HG02870 (cell line): ENCODE results near the gene TMEM81.

Source experiments
- ATAC-seq: cut with Tn5 transposase; IDR thresholded peaks from one replicate; pipeline ENCODE4 v1.9.1; 2021; ENCODE audit warnings: mild to moderate bottlenecking, moderate library complexity; ENCODE audit not compliant: unreplicated experiment

The TMEM81 gene, protein sequence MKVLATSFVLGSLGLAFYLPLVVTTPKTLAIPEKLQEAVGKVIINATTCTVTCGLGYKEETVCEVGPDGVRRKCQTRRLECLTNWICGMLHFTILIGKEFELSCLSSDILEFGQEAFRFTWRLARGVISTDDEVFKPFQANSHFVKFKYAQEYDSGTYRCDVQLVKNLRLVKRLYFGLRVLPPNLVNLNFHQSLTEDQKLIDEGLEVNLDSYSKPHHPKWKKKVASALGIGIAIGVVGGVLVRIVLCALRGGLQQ

DNA sequence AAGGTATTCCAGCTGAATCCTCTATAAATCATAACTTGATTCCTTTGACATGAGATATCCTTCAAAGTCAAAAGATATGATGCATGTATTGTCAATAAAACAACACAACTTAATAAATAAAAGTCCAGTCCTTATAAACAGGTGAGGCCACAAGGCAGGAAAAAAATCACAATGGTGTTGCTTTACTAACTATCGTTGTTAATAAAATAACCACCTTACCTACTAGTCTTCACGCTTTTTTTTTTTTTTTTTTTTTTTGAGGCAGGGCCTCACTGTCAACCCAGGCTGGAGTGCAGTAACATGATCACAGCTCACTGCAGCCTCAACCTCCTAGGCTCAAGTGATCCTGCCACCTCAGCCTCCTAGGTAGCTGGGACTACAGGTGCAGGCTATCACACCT lies at the start of gene TMEM81:
TSS of gene TMEM81 (minus strand) at position 101 of the 400 bp plus-strand sequence. CDS start 140 bp downstream, outside the sequence.
- ATAC-seq, result no peak

DNA sequence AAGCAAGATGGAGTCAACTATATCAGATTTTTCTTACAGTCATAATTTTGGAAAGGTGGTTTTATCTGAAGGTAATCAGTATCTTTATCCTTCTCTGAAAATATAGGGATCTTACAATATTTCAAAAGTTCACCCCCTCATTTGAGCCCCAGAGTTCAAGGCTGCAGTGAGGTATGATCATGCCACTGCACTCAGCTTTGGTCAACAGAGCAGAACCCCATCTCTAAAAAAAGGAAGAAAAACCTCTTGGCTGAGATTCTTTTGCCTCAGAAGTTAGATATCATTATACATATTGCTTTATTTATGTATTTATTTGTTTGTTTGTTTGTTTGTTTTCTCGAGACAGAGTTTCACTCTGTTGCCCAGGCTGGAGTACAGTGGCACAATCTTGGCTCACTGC lies 49.0 kb upstream of the TMEM81 start:
- no peak for ATAC-seq

DNA sequence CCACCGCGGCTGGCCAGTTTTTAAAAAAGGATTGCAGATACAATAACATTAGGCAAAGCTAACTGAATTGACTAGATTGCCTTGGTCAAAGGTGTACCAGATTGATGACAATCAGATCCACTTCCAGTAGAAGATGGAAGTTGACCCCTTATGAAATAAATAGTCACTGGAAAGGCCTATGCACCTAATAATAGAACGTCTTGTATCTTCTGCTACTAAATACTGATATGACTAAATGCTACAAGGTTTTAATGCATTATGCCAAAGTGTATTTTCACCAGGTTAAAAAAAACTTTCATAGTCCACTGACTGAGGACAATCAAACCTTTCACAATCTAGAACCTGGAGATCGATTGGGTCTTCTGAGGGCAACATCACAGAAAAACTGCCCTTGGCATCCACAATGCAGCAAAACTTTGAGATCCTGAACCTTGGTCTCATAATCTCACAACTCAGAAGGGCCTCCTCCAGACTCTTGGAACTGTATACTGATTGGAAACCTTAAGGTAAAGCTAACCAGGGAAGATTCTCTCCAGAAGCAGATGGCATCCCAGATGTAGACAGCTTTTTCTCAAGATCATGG lies 45.3 kb upstream of the TMEM81 start:
- no peak for ATAC-seq

DNA sequence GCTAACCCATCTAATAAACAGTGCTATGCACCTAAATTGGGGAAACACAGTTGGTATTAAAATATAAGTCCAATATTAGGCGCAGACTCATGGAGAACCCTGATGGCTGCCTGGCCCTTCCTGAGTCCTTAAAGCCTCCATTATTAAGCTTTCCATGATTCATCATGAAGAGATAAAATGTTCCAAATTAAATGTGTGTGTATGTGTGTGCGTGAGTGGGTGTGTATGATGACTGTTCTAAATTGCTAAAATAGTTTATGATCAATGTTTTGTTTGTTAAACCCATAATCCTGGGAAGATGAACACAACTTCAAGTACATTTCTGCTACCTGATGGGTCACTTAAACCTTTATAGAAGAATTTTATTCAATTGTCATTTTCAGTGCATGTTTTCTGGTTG lies 43.8 kb upstream of the TMEM81 start:
- no peak for ATAC-seq

DNA sequence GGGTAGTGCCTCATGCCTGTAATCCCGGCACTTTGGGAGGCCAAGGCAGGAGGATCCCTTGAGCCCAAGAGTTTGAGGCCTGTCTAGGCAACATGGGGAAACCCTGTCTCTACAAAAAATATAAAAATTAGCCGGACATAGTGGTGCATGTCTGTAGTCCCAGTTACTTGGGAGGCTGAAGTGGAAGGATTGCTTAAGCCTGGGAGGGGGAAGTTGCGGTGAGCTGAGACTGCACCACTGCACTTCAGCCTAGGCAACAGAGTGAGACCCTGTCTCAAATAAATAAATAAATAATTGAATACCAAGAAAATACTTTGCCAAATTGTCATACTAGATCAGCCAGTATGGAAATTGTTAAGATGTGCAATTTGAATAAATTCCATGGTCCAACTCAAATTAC lies 43.4 kb upstream of the TMEM81 start:
- ATAC-seq, result no peak

DNA sequence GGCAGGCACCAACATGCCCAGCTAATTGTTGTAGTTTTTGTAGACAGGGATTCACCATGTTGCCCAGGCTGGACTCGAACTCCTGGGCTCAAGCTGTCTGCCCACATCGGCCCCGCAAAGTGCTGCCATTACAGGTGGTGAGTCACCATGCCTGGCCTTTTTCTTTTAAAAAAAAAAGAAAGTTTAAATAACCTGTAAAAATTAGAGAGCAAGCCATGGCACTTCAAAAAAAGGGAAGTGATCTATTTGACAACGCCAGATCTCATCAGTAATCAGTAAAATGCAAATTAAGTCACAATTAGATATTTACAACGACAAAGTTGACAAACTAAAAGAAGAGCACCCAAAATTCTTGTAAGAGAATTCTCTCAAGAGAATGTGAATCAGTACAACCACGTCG lies 40.5 kb upstream of the TMEM81 start:
- no peak for ATAC-seq

DNA sequence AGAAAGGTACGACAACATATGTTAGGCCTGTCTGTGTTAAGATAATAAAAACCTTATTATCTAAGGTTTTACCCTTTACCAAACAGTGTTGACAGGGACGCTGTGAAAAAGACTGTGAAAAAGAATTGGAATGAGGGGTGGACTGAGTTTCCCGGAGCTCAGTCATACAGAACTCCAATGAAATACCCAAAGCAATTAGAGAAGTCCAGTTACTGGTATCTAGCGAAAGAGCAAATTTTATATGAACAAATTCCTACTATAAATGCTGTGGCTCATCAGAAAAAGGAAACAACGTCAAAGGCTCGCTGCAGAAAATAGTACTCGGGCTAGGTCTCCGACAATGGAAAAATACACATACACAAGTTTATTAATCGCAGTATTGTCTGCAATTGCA lies 38.2 kb upstream of the TMEM81 start:
- no peak for ATAC-seq

DNA sequence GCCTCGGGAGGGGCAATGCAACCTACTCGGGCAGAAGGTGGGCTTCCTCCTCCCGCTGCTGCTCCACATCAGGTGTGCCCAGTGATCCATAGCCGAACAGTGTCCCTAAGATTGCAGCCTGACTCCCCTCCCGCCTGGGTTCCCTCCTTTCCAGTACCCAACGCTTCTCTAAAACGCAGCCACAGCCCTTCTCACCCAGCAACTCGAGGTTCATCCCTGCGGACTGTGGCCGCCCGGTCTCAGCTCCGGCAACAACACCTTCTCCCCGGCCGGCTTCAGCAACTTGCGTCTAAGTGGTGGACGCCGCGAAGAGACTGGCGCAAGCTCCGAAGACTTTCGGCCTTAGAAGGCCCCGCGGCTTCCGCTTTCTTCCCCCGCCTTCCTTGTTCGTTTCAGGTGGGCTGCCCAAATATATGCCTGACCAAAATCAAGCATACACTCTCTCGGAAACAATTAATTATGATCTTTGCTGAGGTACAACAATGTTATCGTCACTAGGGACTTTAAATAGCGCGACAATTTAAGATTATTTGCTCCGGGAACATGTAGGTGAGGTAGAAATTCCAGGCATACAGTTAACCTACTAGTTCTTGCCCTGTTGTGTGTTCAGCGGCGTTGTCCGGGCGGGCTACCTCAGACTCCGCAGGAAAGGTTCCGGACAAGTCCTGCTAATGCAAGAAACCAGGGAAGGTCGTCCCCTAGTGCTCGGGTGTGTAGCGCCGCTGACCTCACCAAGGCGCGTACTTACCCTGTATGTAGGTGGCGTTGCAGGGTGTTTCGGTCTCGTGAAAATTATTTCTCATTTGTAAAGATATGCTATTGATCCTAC lies 37.6 kb upstream of the TMEM81 start, which contains the start of gene RBBP5:
TSS of gene RBBP5 (minus strand) at position 319 of the 829 bp plus-strand sequence. CDS start at position 214, 105 bp downstream.
- peak; percentile 88 for ATAC-seq

DNA sequence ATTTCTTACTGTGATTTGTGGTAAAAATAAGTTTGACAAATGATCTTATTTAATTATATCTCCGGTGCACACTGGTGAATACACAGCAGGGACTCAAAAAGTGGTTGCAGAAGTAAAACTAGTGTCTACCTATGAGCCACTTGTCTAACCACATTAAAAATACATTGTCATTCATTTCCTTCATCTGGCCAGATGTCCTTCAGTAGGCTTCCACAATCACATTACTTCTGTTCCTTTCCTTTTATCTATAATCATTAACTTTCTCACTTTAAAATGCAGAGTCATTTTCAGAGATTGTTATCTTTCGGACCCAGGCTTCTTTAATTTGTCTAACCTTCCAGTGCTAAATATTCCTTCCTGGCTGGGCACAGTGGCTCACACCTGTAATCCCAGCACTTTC lies 34.5 kb upstream of the TMEM81 start:
- ATAC-seq, result no peak

DNA sequence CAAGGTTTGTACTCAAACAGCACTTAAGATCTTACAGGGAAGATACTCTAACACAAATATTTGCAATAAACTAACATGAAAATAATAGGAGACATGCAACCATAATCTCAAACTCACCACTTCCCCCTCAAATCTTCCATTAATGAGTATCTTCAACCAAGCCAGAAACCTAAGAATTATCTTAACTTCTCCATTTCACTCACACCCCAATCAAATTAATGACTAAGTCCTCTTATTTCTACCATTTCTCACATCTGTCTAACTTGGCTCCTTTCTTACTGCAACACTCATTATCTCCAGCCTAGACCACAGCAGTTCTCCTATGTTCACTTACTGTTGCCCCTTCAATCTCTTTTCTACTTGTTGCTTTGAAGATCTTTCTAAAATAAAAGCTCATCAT lies 27.1 kb upstream of the TMEM81 start:
- ATAC-seq, result no peak

DNA sequence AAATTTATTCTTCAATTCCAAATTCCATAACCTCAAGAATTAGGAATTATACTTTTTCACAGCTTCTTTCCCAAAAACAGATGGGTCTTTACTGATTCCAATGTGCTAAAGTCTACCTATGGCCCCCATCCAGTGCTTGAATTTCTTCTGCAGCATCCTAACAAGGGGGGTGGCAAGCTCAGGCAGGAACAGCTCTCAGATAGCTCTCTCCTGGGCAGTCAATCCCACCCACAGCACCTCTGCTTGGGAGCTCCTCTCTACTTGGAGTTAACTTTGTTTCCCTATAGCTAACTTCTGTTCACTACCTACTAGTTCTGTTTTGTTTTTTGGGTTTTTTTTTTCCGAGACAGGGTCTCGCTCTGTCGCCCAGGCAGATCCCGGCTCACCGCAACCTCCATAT lies 25.5 kb upstream of the TMEM81 start:
- ATAC-seq, result no peak

DNA sequence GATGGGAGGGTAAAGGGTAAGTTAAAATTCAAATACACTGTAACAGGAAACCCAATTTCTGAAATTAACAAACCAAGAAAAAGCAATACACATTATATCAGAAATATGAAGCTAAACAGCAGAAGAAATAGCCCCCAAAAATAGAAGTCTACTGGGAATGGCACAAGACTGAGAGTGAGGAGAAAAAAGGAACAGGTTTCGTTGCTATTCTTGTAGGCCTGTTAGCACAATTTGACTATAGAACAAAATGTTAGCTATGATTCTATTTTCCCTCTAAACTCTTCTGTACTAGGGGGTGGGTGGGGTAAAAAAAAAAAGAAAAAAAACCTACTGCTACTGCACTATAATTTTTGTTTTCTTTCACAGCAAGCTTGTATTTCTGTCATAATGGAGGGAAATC lies 25.0 kb upstream of the TMEM81 start:
- no peak for ATAC-seq

DNA sequence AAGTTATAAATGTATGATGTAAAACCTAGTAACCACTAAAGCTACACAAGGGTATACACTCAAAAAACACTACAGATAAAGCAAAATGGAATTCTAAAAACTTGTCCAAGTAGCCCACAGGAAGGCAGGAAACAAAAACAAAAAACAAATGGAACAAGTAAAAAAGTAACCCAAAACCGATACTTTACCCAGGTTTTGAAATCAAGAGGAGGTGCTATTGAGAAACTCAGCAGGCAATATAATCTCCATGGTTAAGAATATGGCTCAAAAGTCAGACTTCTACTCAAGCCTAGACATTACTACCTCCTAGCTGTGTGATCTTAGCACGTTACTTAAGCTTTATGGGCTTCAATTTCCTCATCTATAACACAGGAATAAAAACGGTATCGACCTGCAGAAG lies 24.2 kb upstream of the TMEM81 start:
- ATAC-seq, result no peak

DNA sequence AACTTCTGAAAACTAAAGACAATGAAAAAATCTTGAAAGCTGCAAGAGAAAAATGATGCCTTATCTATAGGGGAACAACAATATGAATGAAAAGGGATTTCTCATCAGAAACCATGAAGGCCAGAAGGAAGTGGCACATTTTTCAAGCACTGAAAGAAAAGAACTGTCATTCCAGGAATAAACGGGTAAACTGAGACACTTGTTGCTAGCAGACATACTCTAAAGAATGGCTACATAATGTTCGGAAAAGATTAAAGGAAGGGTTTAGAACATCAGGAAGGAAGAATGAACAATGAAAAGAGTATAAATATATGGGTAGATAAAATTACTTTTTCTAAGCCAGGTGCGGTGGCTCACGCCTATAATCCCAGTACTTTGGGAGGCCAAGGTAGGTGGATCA lies 23.1 kb upstream of the TMEM81 start:
- no peak for ATAC-seq

DNA sequence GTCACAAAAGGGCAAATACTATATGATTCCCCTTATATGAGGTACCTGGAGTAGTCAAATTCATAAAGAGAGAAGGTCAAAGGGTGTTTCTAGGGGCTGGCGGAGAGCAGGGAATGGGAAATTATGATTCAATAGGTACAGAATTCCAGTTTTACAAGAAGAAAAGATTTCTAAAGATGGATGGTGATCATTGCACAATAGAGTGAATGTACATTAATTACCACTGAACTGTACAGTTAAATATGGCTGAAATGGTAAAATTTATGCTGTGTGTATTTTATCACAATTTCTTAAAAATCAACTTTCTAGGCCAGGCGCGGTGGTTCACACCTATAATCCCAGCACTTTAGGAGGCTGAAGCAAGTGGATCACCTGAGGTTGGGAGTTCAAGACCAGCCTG lies 18.1 kb upstream of the TMEM81 start:
- ATAC-seq, result no peak

DNA sequence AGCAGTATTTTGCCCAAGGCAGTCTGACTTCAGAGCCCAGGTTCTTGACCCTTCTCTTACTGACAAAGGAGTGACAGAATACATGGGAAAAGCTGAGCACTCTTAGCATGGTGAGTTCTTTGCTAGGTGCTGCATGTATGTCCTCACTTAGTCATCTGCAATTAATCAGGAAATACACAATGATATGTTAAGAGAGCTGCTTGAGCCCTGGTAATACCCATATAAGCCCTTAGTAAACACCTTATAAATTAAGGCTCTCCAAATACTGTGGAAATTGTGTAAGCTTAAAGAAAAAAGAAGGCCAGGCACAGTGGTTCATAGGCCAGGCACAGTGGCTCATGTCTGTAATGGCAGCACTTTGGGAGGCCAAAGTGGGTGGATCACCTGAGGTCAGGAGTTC lies 14.0 kb upstream of the TMEM81 start:
- ATAC-seq, result no peak

DNA sequence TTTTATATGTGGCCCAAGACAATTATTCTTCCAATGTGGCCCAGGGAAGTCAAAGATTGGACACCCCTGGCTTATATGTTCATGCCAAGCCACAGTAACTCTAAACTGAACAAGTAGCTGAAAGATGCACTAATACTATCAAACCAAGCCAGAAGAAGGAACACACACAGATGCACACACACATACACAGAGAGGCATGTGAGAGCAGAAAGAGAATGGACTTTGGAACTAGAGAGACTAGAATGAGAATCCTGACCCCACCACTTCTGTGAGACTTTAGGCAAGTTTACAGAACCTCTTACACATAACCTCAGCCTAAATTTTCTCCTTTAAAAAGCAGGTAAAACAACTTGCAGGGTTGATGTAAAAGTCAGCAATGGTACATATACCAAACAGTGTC lies 11.2 kb upstream of the TMEM81 start:
- no peak for ATAC-seq

DNA sequence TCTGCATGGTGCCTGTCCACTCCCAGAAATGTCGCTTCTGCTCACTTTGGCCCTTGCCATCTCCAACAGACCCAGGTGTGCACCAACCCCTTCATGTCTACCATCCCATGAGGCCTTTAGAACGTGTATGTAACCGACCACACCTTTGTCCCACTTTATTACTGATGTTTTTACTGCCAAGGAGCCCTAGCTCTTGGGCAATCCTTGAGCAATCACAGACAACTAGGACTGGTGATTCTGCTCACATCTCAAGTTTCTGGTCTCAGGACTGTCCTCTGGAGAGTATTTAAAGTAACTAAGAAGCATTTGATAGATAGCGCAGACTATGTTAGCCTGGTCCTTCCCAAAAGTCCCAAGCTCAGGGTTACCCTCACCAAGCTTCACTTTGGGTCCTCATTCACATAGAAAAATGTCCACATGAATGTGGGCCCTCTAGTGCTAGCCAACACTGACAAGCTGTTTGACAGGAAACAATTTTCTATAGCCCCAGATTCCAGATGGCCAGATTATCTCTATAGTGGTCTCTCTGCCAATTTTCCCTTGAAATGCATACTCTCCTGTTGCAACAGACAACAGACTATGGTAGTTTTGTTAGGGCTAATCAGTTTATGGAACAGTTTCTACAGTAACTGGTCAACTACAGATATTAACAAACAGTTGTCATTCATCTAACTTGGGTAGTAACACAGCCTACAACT lies 6.9 kb upstream of the TMEM81 start:
- ATAC-seq, result no peak

DNA sequence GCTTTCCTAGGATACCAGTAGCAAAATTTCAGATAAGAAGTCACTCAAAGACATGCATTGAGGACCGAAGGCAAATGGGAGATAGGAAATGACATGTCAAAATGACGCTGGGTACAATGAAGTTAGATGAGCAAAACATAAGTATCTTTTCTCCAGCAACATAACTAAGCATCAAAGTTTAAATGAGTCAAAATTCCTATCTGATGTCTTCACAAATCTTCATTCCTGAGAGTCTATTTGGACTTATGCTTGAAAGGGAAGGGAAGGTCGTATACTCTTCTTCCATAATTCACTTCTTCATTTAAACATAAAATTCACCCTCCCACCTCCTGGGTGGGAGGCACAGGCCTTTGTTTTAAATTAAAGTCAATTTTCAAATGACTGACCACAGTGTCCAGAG lies 4.1 kb upstream of the TMEM81 start:
- ATAC-seq, result no peak

DNA sequence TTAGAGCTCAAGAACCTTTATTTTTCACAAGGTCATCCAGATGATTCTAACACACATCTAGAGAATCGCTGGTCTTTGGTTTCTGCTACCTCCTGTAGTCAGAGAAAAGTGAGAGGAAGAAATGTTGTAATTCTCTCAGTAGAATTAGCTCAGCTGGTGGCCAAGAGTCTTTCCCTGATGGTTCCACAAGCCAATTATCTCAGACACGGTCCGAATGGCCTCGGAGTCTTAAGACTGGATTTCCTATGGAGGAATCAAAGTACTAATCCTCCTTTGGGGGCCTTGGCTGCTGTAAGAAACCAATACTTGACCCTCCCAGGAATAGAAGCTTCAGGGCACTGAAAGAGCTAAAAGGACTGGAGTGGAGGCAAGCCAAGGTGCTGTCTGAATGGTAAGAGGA lies 1.8 kb downstream of the TMEM81 start:
- ATAC-seq, result no peak

DNA sequence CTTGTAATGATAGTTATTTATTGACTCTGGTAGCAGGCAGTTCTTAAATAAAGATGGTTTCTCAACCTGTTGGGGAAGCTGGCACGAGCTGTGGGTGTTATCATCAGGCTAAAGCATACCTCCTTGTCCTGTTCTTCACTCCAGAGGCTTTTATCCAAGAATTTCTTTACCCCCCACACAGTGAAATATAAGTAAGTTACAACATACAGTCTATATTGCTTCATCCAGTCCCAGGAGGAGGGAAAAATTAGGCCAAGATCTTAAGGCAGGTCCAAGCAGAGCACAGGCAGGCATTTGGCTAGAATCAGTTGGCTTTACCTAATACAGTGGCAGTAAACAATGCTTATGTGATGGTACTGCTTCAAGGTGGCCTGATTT lies 6.3 kb downstream of the TMEM81 start:
- ATAC-seq, result no peak
